ENCODE results near the gene PLVAP. TPM values are rescaled to one million over a fixed set of nuclear protein-coding genes. Genes with fewer than 3 reads are reported as not detected.

PLVAP gene
- polyA plus RNA-seq, 1 donor (not counting 4 experiments of a cell fraction or from before 2014, with no cell fraction given), result not detected

GRCh38 chr19:17423429-17424208 lies 46.5 kb upstream of the PLVAP start:
- no peaks in the 10 kb centered on the region for H3K27me3 ChIP-seq (ENCODE audit: control insufficient read depth, extremely low read depth, insufficient read depth, low read length)
- no peak for TF ChIP-seq EZH2 (IDR thresholded peaks at IDR 0.05; ENCODE audit: low read length)
- TF ChIP-seq CTCF (optimal IDR thresholded peaks at IDR 0.05 in 1 of 3, IDR thresholded peaks at IDR 0.05 in 1 of 3, conservative IDR thresholded peaks at IDR 0.05 in 1 of 3; ENCODE audit: extremely low read depth in 1 of 3, insufficient read depth in 2 of 3, low read length in 3 of 3), result no peak
- dilution Hi-C loops (cut with MboI; ENCODE audit: extremely low pct_ligation_motif_present, low sequenced_read_pairs), result no loop called here
- H3K9ac ChIP-seq (ENCODE audit: control insufficient read depth, extremely low read depth, insufficient read depth, low read length), result no peak overlapping the region
- H3K4me3 ChIP-seq (ENCODE audit: control insufficient read depth in 2 of 3, extremely low read depth in 1 of 3, insufficient read depth in 2 of 3, low read depth in 1 of 3, low read length in 3 of 3), result no peak overlapping the region
- no peaks in the 10 kb centered on the region for H3K79me2 ChIP-seq (ENCODE audit: control insufficient read depth, insufficient read depth, low read length)
- H2AFZ ChIP-seq (ENCODE audit: control insufficient read depth, low read length), result no peak overlapping the region
- no peaks in the 10 kb centered on the region for H3K9me1 ChIP-seq (ENCODE audit: control insufficient read depth, extremely low read depth, insufficient read depth, low read length)
- no peak overlapping the region for H3K4me2 ChIP-seq (ENCODE audit: control insufficient read depth, extremely low read depth, insufficient read depth, low read depth, low read length)
- H3K27ac ChIP-seq (ENCODE audit: control insufficient read depth, insufficient read depth, low read length), result no peak overlapping the region
- no peak for DNase-seq (ENCODE audit: low read depth, low spot score)
- no peak for FAIRE-seq
- peaks cover 0 to 4% of the 10 kb centered on the region in 2 experiments for H3K36me3 ChIP-seq (ENCODE audit: control insufficient read depth in 2 of 2, extremely low read depth in 1 of 2, insufficient read depth in 2 of 2, low read length in 2 of 2)
- no peaks in the 10 kb centered on the region for H4K20me1 ChIP-seq (ENCODE audit: control insufficient read depth, extremely low read depth, insufficient read depth, low read length)
- no peaks in the 10 kb centered on the region for H3K9me3 ChIP-seq (ENCODE audit: control insufficient read depth, low read depth, low read length)
- peaks cover 9% of the 10 kb centered on the region for H3K4me1 ChIP-seq (ENCODE audit: control insufficient read depth, extremely low read depth, insufficient read depth, low read length)

- H4K20me1 ChIP-seq (ENCODE audit: control insufficient read depth, extremely low read depth, insufficient read depth, low read length), result no peaks in the 10 kb centered on the region
- H3K27me3 ChIP-seq (ENCODE audit: control insufficient read depth, extremely low read depth, insufficient read depth, low read length), result no peaks in the 10 kb centered on the region
- no peaks in the 10 kb centered on the region for H3K9me1 ChIP-seq (ENCODE audit: control insufficient read depth, extremely low read depth, insufficient read depth, low read length)
- no peak overlapping the region for H3K27ac ChIP-seq (ENCODE audit: control insufficient read depth, insufficient read depth, low read length)
- no peak overlapping the region for H3K9ac ChIP-seq (ENCODE audit: control insufficient read depth, extremely low read depth, insufficient read depth, low read length)
- DNase-seq (ENCODE audit: low read depth, low spot score) (no peak), FAIRE-seq (no peak)
- H3K36me3 ChIP-seq (ENCODE audit: control insufficient read depth in 2 of 2, extremely low read depth in 1 of 2, insufficient read depth in 2 of 2, low read length in 2 of 2), result peaks cover 0 to 4% of the 10 kb centered on the region in 2 experiments
- no peak overlapping the region for H3K4me2 ChIP-seq (ENCODE audit: control insufficient read depth, extremely low read depth, insufficient read depth, low read depth, low read length)
- peaks cover 9% of the 10 kb centered on the region for H3K4me1 ChIP-seq (ENCODE audit: control insufficient read depth, extremely low read depth, insufficient read depth, low read length)
- no peaks in the 10 kb centered on the region for H3K9me3 ChIP-seq (ENCODE audit: control insufficient read depth, low read depth, low read length)
- H3K79me2 ChIP-seq (ENCODE audit: control insufficient read depth, insufficient read depth, low read length), result no peaks in the 10 kb centered on the region
- H2AFZ ChIP-seq (ENCODE audit: control insufficient read depth, low read length), result no peak overlapping the region
- dilution Hi-C loops (cut with MboI; ENCODE audit: extremely low pct_ligation_motif_present, low sequenced_read_pairs), result no loop called here
- no peak overlapping the region for H3K4me3 ChIP-seq (ENCODE audit: control insufficient read depth in 2 of 3, extremely low read depth in 1 of 3, insufficient read depth in 2 of 3, low read depth in 1 of 3, low read length in 3 of 3)
- TF ChIP-seq EZH2 (IDR thresholded peaks at IDR 0.05; ENCODE audit: low read length) (no peak), CTCF (optimal IDR thresholded peaks at IDR 0.05 in 1 of 3, IDR thresholded peaks at IDR 0.05 in 1 of 3, conservative IDR thresholded peaks at IDR 0.05 in 1 of 3; ENCODE audit: extremely low read depth in 1 of 3, insufficient read depth in 2 of 3, low read length in 3 of 3) (no peak)
Observed at GRCh38 chr19:17421942-17422341, 44.8 kb upstream of the PLVAP start.

Measured in keratinocyte (primary cell).